Breast epithelium (tissue), 4 donors: ENCODE data around the gene PLPP7. TPM values are rescaled to one million over a fixed set of nuclear protein-coding genes. Genes with fewer than 3 reads are reported as not detected.

ENCODE experiments used
- DNase-seq, 2 donors: peaks; one replicate each; pipeline ENCODE4 v3.0.0-alpha.2; 2019; ENCODE audit warnings: low spot score in 2 of 2
- H3K27ac ChIP-seq, 2 donors: fragments of 200-600 bp; sonication (generic) in 1 of 2; one replicate each; pipeline ENCODE4 v1.5.1; 2016 to 2019; ENCODE audit warnings: mild to moderate bottlenecking in 1 of 2
- H3K27me3 ChIP-seq, 2 donors: fragments of 200-600 bp; sonication (generic) in 1 of 2; one replicate each; pipeline versions ENCODE4 v1.5.1 to v1.6.0; 2017 to 2019; ENCODE audit warnings: control low read depth in 1 of 2, mild to moderate bottlenecking in 1 of 2
- H3K36me3 ChIP-seq: fragments of 200-600 bp; one replicate; pipeline ENCODE4 v1.5.1; 2019
- H3K4me1 ChIP-seq, 2 donors: fragments of 200-600 bp; sonication (generic); one replicate each; pipeline ENCODE4 v1.5.1; 2016 to 2019; ENCODE audit warnings: control low read depth in 1 of 2
- H3K4me3 ChIP-seq, 3 donors: fragments of 200-600 bp; sonication (generic); 1 replicate in 2 of 3; 2 replicates in 1 of 3; pipeline ENCODE4 v1.5.1; 2016 to 2019; ENCODE audit warnings: mild to moderate bottlenecking in 3 of 3, moderate library complexity in 2 of 3
- H3K9me3 ChIP-seq, 2 donors: fragments of 200-600 bp; sonication (generic) in 1 of 2; one replicate each; pipeline ENCODE4 v1.5.1; 2016 to 2019; ENCODE audit warnings: control low read depth in 1 of 2
- CTCF ChIP-seq, 3 donors: fragments of 450-650 bp; IDR thresholded peaks; one replicate each; pipeline ENCODE4 v1.5.1; 2016 to 2017; ENCODE audit warnings: antibody characterized with exemption in 3 of 3, mild to moderate bottlenecking in 3 of 3, moderate library complexity in 3 of 3
- POLR2A ChIP-seq: fragments of 450-650 bp; IDR thresholded peaks from one replicate; pipeline ENCODE4 v1.6.1; 2016; ENCODE audit warnings: antibody characterized with exemption, mild to moderate bottlenecking, moderate library complexity
- POLR2AphosphoS5 ChIP-seq, 3 donors: sonication (generic); formaldehyde crosslinking; IDR thresholded peaks; one replicate each; pipeline ENCODE4 v1.6.1; 2017; ENCODE audit warnings: antibody characterized with exemption in 3 of 3
- intact Hi-C: fragments of 100-400 bp; cut with DNase I; formaldehyde crosslinking; loops from one replicate; pipeline ENCODE4 v1.15.1; 2023; ENCODE audit warnings: low total_unique reads
- total RNA-seq, 3 donors: library from RNA; depleted of rRNA; stranded (reverse); fragments of >200 nt; gene quantifications; one replicate each; pipeline ENCODE4 v1.1.0, GENCODE V29; 2016

PLPP7 gene
- total RNA-seq, 3 donors from 2014 or later, result 5.0 to 14.1 (median 9.3) TPM

GRCh38 chr9:131258698-131259431 lies 30.7 kb upstream of the PLPP7 start:
- no peak for TF ChIP-seq POLR2AphosphoS5 (IDR thresholded peaks at IDR 0.05)
- no peak for TF ChIP-seq CTCF (IDR thresholded peaks at IDR 0.05)
- no peak for TF ChIP-seq POLR2A
- no peak for DNase-seq
- Histone ChIP-seq H3K9me3 (no peaks in the 10 kb centered on the region), H3K36me3 (no peaks in the 10 kb centered on the region), H3K27me3 (no peaks in the 10 kb centered on the region), H3K4me3 (no peak overlapping the region), H3K27ac (no peak overlapping the region), H3K4me1 (no peaks in the 10 kb centered on the region)
- intact Hi-C loops, result no loop called here

GRCh38 chr9:131259432-131259898 lies 30.1 kb upstream of the PLPP7 start:
- Histone ChIP-seq H3K4me3 (no peak overlapping the region), H3K4me1 (no peaks in the 10 kb centered on the region), H3K36me3 (no peaks in the 10 kb centered on the region), H3K27ac (no peak overlapping the region), H3K9me3 (no peaks in the 10 kb centered on the region), H3K27me3 (no peaks in the 10 kb centered on the region)
- no peak for DNase-seq
- intact Hi-C loops, result no loop called here
- TF ChIP-seq POLR2AphosphoS5 (IDR thresholded peaks at IDR 0.05), result no peak
- TF ChIP-seq CTCF (IDR thresholded peaks at IDR 0.05), result no peak
- TF ChIP-seq POLR2A, result no peak

DNA sequence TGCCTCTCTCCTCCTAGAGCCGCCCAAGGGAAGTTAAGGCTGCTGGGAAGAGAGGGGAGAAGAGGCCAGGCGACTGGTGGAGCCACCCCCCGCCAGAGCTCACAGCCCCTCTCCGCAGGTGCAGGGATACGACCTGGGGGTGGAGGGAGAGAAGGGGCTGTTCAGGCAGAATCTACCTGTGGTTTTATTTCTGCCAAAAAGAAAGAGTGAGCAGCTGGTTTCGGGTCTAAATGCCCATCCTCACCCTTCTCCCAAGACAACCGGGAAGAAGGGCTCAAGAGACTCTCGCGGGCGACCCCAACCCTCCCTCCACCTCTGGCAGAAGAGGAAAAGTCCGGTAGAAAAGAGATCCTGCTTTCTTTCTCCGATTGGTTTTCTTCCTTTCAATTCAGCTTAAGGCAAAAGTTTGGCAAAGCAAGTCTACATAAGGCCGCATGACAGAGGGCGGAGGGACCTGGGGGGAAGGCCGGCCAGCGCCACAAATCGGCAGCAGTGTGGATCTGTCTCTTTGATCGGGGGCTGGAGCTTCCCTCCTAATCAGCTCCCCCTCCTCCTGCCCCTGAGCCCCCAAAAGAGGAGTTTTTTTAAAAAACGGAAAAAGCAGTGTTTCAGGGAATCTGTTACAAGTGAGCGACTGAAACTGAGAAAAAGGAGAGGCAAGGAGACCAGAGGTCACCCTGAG lies 29.5 kb upstream of the PLPP7 start:
- intact Hi-C loops, result no loop called here
- no peak for DNase-seq
- H3K9me3 ChIP-seq, result no peaks in the 10 kb centered on the region
- no peaks in the 10 kb centered on the region for H3K36me3 ChIP-seq
- H3K27me3 ChIP-seq, result no peaks in the 10 kb centered on the region
- no peak overlapping the region for H3K4me3 ChIP-seq
- H3K4me1 ChIP-seq, result no peaks in the 10 kb centered on the region
- H3K27ac ChIP-seq, result no peak overlapping the region
- no peak for TF ChIP-seq POLR2AphosphoS5 (IDR thresholded peaks at IDR 0.05)
- no peak for TF ChIP-seq CTCF (IDR thresholded peaks at IDR 0.05)
- no peak for TF ChIP-seq POLR2A

DNA sequence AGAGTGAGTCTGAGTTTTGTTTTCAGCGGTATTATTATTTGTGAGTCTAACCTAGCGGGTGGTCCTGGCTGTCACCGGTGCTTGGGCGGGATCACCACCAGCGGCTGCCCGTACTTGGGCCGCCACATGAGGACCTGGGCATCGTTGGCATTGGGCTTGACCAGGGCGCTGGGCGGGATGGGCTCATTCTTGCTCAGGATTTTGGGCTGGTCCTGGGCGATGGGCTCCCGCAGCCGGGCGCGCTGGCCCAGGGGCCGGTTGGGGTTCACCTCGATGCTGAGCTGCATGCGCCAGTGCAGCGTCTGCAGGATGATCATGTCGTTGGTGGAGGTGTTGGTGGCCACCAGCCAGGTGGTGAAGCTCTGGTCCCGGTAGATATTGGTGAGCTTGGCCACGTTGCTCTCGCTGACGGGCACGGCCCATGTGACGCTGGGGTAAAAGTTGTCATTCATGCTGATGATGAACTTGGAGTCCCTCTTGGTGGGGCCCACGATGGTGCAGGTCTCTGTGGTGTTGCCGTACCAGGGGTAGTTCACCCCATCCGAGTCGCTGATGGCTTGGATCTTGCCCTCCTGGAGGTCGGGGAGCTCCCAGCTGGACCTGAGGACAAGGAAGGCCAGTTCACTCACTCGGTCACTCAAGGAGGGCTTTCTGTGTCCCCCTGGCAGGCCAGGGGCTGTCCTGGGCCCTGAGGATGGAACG lies 28.6 kb upstream of the PLPP7 start:
- no peak overlapping the region for H3K4me3 ChIP-seq
- no peak for DNase-seq
- no peaks in the 10 kb centered on the region for H3K36me3 ChIP-seq
- intact Hi-C loops, result no loop called here
- no peaks in the 10 kb centered on the region for H3K27me3 ChIP-seq
- TF ChIP-seq CTCF (IDR thresholded peaks at IDR 0.05) (no peak), POLR2AphosphoS5 (IDR thresholded peaks at IDR 0.05) (no peak), POLR2A (no peak)
- no peaks in the 10 kb centered on the region for H3K4me1 ChIP-seq
- no peaks in the 10 kb centered on the region for H3K9me3 ChIP-seq
- no peak overlapping the region for H3K27ac ChIP-seq
